Activated CD8-positive, alpha-beta T cell treated with anti-CD3 and anti-CD28 coated beads, Interleukin-2, amount 10 ng/mL, durations not matched to agents 7 days and 5 days (primary cell): ENCODE results near the gene TP53I11. TPM values are rescaled to one million over a fixed set of nuclear protein-coding genes. Genes with fewer than 3 reads are reported as not detected.

Experiments
- ATAC-seq: fragments of 150-1000 bp; cut with Tn5 transposase; one replicate; pipeline ENCODE4 v1.10.0; 2021; ENCODE audit warnings: moderate library complexity
- CTCF ChIA-PET: fragments of 350-600 bp; sonication (Branson Sonifier 250); formaldehyde crosslinking; loops from one replicate; lab custom pipeline; 2021; ENCODE audit warnings: antibody characterized with exemption; lab: Charles Lee
- POLR2A ChIA-PET: fragments of 350-600 bp; sonication (Branson Sonifier 250); formaldehyde crosslinking; loops from one replicate; lab custom pipeline; 2021; ENCODE audit warnings: antibody characterized with exemption; lab: Charles Lee
- DNase-seq: peaks from one replicate; pipeline ENCODE4 v3.0.0-alpha.2; 2020
- H3K27ac Mint-ChIP-seq: one replicate; pipeline ENCODE4 v1.8.0; 2021; ENCODE audit warnings: mild to moderate bottlenecking, mixed read lengths
- H3K27me3 Mint-ChIP-seq: one replicate; pipeline ENCODE4 v1.8.0; 2021; ENCODE audit warnings: low read depth, mixed read lengths
- H3K36me3 Mint-ChIP-seq: one replicate; pipeline ENCODE4 v1.8.0; 2021; ENCODE audit warnings: low read depth, mixed read lengths
- H3K4me1 Mint-ChIP-seq: one replicate; pipeline ENCODE4 v1.8.0; 2021; ENCODE audit warnings: low read depth, mixed read lengths
- H3K4me3 Mint-ChIP-seq: one replicate; pipeline ENCODE4 v1.8.0; 2021; ENCODE audit warnings: mild to moderate bottlenecking, mixed read lengths
- H3K9me3 Mint-ChIP-seq: one replicate; pipeline ENCODE4 v1.8.0; 2022; ENCODE audit warnings: mixed read lengths; ENCODE audit not compliant: insufficient read depth
- total RNA-seq, 2 experiments: library from RNA; stranded (reverse); gene quantifications; one replicate each; pipeline ENCODE4 v1.2.3, GENCODE V29; 2021

TP53I11 gene
- total RNA-seq, 2 experiments from 2014 or later: 1.4 to 2.5 TPM

DNA sequence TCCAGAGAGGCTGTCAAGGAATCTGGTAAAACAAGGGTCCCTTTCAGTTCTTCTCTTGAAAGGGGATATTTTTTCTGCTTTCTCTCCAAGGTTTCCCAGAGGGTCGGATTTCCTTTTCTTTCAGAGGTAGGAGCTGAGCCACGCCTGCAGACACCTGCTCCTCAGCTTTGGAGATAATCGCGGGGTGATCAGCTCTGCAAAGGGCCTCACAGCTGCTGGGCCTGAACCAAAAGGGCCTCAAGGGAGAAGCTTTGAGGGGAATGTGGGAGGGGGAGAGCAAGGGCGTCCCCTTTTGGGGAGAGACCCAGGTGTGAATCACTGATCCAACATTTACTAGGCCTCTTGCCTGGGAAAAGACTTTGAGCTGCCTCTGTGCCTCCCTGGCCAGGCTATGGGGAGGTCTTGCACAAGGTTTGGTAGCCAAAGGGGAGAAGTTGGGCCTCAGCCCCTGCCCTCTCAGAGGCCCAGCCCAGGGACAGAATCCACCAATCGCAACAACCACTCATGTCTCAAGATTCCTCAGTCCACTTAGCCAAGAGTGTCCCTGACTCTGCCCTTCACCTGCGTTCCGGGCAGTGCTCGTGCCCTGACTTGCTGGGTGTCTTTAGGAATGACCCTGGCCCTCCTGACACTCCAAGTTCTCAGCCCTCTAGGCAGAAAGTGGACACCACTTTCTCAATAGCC lies 14.0 kb upstream of the TP53I11 start:
- ATAC-seq: no peak
- ChIA-PET POLR2A (interaction anchor here (0.8 kb wide), 1 partner anchor 113 kb away, joined by 3 read pairs; no protein-coding TSS in a partner anchor), CTCF (interaction anchor here (1.1 to 1.8 kb wide), 2 partner anchors 138 to 141 kb away, joined by 3 to 6 read pairs; no protein-coding TSS in a partner anchor)
- DNase-seq: no peak
- no peak overlapping the region for H3K27ac Mint-ChIP-seq
- H3K27me3 Mint-ChIP-seq: no peaks in the 10 kb centered on the region
- H3K9me3 Mint-ChIP-seq: no peaks in the 10 kb centered on the region
- H3K4me3 Mint-ChIP-seq: no peak overlapping the region
- H3K4me1 Mint-ChIP-seq: no peaks in the 10 kb centered on the region
- no peaks in the 10 kb centered on the region for H3K36me3 Mint-ChIP-seq

GRCh38 chr11:44963948-44964347 lies 13.3 kb upstream of the TP53I11 start:
- CTCF ChIA-PET: interaction anchor here (1.1 to 1.8 kb wide), 2 partner anchors 139 to 141 kb away, joined by 3 to 6 read pairs; no protein-coding TSS in a partner anchor
- no peak overlapping the region for H3K4me3 Mint-ChIP-seq

GRCh38 chr11:44963136-44963535 lies 12.5 kb upstream of the TP53I11 start:
- DNase-seq: no peak
- ATAC-seq: no peak
- H3K27ac Mint-ChIP-seq: no peak overlapping the region
- no peaks in the 10 kb centered on the region for H3K27me3 Mint-ChIP-seq
- no peaks in the 10 kb centered on the region for H3K36me3 Mint-ChIP-seq
- H3K4me1 Mint-ChIP-seq: no peaks in the 10 kb centered on the region
- ChIA-PET CTCF (no interaction called here), POLR2A (no interaction called here)
- H3K4me3 Mint-ChIP-seq: no peak overlapping the region
- H3K9me3 Mint-ChIP-seq: no peaks in the 10 kb centered on the region

More at GRCh38 chr11:44963948-44964347, 13.3 kb upstream of the TP53I11 start:
- H3K4me1 Mint-ChIP-seq: no peaks in the 10 kb centered on the region
- POLR2A ChIA-PET: no interaction called here
- ATAC-seq: no peak
- no peak for DNase-seq
- H3K36me3 Mint-ChIP-seq: no peaks in the 10 kb centered on the region
- no peaks in the 10 kb centered on the region for H3K9me3 Mint-ChIP-seq
- no peak overlapping the region for H3K27ac Mint-ChIP-seq
- no peaks in the 10 kb centered on the region for H3K27me3 Mint-ChIP-seq

- DNase-seq (no peak), ATAC-seq (no peak)
- H3K4me1 Mint-ChIP-seq: no peaks in the 10 kb centered on the region
- no peaks in the 10 kb centered on the region for H3K27me3 Mint-ChIP-seq
- no peak overlapping the region for H3K4me3 Mint-ChIP-seq
- H3K36me3 Mint-ChIP-seq: no peaks in the 10 kb centered on the region
- H3K9me3 Mint-ChIP-seq: no peaks in the 10 kb centered on the region
- H3K27ac Mint-ChIP-seq: no peak overlapping the region
- POLR2A ChIA-PET: no interaction called here
- CTCF ChIA-PET: interaction anchor here (0.7 kb wide), 1 partner anchor 26 kb away, joined by 3 read pairs; no protein-coding TSS in a partner anchor
These were observed 11.8 kb upstream of the TP53I11 start for GRCh38 chr11:44962464-44962863.

DNA sequence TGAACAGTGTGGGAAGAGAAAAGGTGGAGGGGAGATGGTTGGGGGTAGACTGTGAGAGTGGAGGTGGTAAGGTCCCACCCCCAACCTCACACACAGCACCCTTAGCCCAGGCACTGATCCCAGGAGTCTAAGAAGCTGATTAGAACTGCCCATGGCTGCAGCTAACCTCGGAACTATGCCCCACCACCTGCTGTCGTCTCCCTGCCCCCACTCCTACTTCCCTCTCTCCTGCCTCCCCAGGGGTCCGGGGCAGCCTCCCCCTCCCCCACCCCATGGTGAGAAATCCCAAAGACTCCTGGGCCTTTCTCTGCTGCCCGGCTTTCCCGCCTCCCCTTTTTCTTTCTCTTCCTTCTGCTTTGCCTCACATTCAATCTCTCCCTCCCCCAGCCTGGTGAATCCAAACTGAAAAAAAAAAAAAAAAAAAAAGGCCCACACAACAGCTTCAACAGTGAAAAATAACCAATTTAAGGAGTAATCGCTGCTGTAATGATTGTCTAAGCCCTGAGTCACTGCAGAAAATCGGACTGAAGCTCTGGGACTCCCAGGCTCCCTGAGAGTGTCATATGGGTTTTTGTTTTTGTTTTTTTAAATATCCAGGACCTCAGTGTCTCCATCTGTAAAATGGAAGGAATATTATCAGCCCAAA lies 9.6 kb upstream of the TP53I11 start:
- DNase-seq (no peak), ATAC-seq (no peak)
- Mint-ChIP-seq H3K36me3 (no peaks in the 10 kb centered on the region), H3K9me3 (no peaks in the 10 kb centered on the region), H3K27ac (no peak overlapping the region), H3K27me3 (no peaks in the 10 kb centered on the region), H3K4me3 (no peak overlapping the region), H3K4me1 (peaks cover 3% of the 10 kb centered on the region)
- CTCF ChIA-PET: interaction anchor here (1.1 kb wide), 1 partner anchor 120 kb away, joined by 3 read pairs; no protein-coding TSS in a partner anchor
- POLR2A ChIA-PET: no interaction called here

- CTCF ChIA-PET: interaction anchor here (0.7 to 1.2 kb wide), 5 partner anchors 9 to 146 kb away, joined by 3 to 4 read pairs (median 3); no protein-coding TSS in a partner anchor
- no peaks in the 10 kb centered on the region for H3K27me3 Mint-ChIP-seq
- ATAC-seq (no peak), DNase-seq (no peak)
- H3K4me3 Mint-ChIP-seq: no peak overlapping the region
- H3K9me3 Mint-ChIP-seq: no peaks in the 10 kb centered on the region
- no peak overlapping the region for H3K27ac Mint-ChIP-seq
- POLR2A ChIA-PET: no interaction called here
- H3K36me3 Mint-ChIP-seq: no peaks in the 10 kb centered on the region
- peaks cover 15% of the 10 kb centered on the region for H3K4me1 Mint-ChIP-seq
These were observed 8.4 kb upstream of the TP53I11 start for GRCh38 chr11:44959064-44959463.

GRCh38 chr11:44957776-44958564 lies 7.3 kb upstream of the TP53I11 start:
- ATAC-seq: no peak
- H3K27ac Mint-ChIP-seq: no peak overlapping the region
- H3K4me3 Mint-ChIP-seq: no peak overlapping the region
- H3K9me3 Mint-ChIP-seq: no peaks in the 10 kb centered on the region
- ChIA-PET POLR2A (no interaction called here), CTCF (no interaction called here)
- no peaks in the 10 kb centered on the region for H3K27me3 Mint-ChIP-seq
- no peak for DNase-seq
- no peaks in the 10 kb centered on the region for H3K36me3 Mint-ChIP-seq
- H3K4me1 Mint-ChIP-seq: peaks cover 15% of the 10 kb centered on the region

DNA sequence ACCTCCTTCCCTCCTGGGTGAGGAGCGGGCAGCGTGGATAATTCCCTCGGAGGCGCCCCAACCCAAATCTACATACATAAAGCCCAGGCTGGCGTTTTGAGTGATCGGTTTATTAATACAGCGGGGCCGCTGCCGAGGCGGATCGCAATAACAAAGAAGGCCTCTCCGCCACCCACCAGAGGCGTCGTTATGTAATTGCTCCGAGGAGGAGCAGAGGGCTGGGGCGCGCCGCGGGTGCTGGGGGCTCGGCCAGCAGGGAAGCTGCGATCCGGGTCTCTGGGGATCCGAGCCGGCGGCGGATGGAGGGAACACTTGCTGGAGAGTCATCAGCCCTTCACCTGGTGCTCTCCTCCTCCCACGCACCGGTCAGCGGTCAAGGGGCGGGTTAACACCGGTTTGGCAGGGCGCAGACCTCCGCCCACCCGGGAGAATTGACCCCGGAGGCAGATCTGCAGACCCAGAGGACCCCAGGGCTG lies 6.4 kb upstream of the TP53I11 start:
- Mint-ChIP-seq H3K36me3 (no peaks in the 10 kb centered on the region), H3K4me1 (peaks cover 15% of the 10 kb centered on the region), H3K9me3 (no peaks in the 10 kb centered on the region), H3K27me3 (peaks cover 2% of the 10 kb centered on the region), H3K27ac (no peak overlapping the region), H3K4me3 (no peak overlapping the region)
- POLR2A ChIA-PET: no interaction called here
- ATAC-seq: no peak
- no peak for DNase-seq
- CTCF ChIA-PET: no interaction called here

- ATAC-seq (no peak), DNase-seq (no peak)
- Mint-ChIP-seq H3K9me3 (no peaks in the 10 kb centered on the region), H3K36me3 (no peaks in the 10 kb centered on the region), H3K27me3 (peaks cover 7% of the 10 kb centered on the region), H3K4me3 (no peak overlapping the region), H3K4me1 (peaks cover 21% of the 10 kb centered on the region), H3K27ac (peak overlapping the region; percentile 37)
- ChIA-PET POLR2A (no interaction called here), CTCF (interaction anchor here (1.2 to 2.8 kb wide), 3 partner anchors 19 to 149 kb away, joined by 3 to 16 read pairs (median 7); no protein-coding TSS in a partner anchor)
These were observed 4.5 kb upstream of the TP53I11 start for GRCh38 chr11:44955015-44955738.

DNA sequence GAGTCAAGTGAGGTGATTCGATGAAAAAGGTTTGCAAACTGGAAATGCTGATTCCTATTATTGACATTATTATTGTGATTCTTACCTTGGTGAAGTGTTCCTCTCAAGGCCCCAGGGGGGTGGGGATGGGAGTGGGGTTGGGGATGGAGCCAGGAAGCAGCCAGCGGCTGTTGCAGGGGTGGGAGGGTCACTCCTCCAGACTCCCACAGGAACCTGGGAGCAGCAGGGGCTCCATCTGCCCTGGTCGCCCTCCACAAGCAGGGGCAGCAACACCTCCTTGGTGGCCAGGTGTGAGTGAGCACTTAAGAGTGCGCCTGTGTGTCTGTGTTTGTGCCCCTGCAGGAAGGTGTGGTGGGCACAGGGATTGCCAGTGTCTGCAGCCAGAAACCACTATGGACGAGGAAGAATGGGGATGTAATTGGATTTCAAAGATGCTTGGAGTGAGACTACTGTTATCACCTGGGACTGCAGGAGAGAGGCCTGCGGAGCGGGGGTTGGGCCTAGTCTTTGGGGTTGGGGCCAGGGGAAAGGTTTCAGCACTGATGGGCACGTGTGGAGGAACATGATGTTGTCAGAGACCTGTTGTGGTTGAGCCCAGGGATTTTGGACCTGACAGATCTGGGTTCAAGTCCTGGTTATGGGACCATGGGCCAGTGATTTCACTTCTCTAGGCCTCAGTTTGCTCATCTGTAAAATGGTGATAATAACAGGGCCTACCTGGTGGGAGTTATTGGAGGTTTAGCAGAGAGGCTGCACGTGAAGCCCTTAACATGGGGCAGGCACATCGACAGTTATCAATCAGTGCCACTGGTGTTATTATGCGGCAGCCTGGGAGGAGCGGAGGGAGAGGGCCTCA lies 3.6 kb upstream of the TP53I11 start:
- no peak for ATAC-seq
- DNase-seq: no peak
- no peak overlapping the region for H3K27ac Mint-ChIP-seq
- H3K9me3 Mint-ChIP-seq: no peaks in the 10 kb centered on the region
- POLR2A ChIA-PET: no interaction called here
- H3K4me3 Mint-ChIP-seq: no peak overlapping the region
- peaks cover 8% of the 10 kb centered on the region for H3K27me3 Mint-ChIP-seq
- CTCF ChIA-PET: interaction anchor here (1.7 to 2.8 kb wide), 3 partner anchors 18 to 150 kb away, joined by 6 to 16 read pairs (median 7); no protein-coding TSS in a partner anchor
- H3K4me1 Mint-ChIP-seq: peaks cover 22% of the 10 kb centered on the region
- H3K36me3 Mint-ChIP-seq: no peaks in the 10 kb centered on the region
